Endothelial cell of umbilical vein (primary cell): ENCODE data around the gene SLC41A3.

Experiments
- EZH2 ChIP-seq: IDR thresholded peaks from 2 replicates; pipeline ENCODE4 v1.6.1; 2012; ENCODE audit warnings: borderline replicate concordance, low read depth, mild to moderate bottlenecking, moderate library complexity, low read length, inconsistent platforms; ENCODE audit not compliant: severe bottlenecking
- MAX ChIP-seq: IDR thresholded peaks from 2 replicates; pipeline ENCODE4 v1.6.1; 2011; ENCODE audit not compliant: insufficient read depth, insufficient read length
- POLR2A ChIP-seq: IDR thresholded peaks from 2 replicates; pipeline ENCODE4 v1.6.1; 2012; ENCODE audit warnings: low read depth, mild to moderate bottlenecking, control low read depth, low read length
- POLR2AphosphoS5 ChIP-seq: IDR thresholded peaks from 2 replicates; pipeline ENCODE4 v1.6.1; 2012; ENCODE audit warnings: low read depth, mild to moderate bottlenecking, control low read depth, low read length, moderate library complexity; ENCODE audit not compliant: insufficient read depth
- TF ChIP-seq, protein P1 (sequence below), 2 donors: IDR thresholded peaks; 1 replicate in 1 of 2; 2 replicates in 1 of 2; pipeline ENCODE4 v1.5.1; 2011; ENCODE audit warnings: low read length in 2 of 2, mild to moderate bottlenecking in 2 of 2, moderate library complexity in 2 of 2, control low read depth in 1 of 2, inconsistent platforms in 1 of 2, low read depth in 1 of 2; ENCODE audit not compliant: insufficient read depth in 1 of 2; ENCODE audit errors: extremely low read depth in 1 of 2

- no peak for TF ChIP-seq EZH2
- TF ChIP-seq POLR2A, result no peak
- no peak for TF ChIP-seq POLR2AphosphoS5
- TF ChIP-seq, protein P1, sequence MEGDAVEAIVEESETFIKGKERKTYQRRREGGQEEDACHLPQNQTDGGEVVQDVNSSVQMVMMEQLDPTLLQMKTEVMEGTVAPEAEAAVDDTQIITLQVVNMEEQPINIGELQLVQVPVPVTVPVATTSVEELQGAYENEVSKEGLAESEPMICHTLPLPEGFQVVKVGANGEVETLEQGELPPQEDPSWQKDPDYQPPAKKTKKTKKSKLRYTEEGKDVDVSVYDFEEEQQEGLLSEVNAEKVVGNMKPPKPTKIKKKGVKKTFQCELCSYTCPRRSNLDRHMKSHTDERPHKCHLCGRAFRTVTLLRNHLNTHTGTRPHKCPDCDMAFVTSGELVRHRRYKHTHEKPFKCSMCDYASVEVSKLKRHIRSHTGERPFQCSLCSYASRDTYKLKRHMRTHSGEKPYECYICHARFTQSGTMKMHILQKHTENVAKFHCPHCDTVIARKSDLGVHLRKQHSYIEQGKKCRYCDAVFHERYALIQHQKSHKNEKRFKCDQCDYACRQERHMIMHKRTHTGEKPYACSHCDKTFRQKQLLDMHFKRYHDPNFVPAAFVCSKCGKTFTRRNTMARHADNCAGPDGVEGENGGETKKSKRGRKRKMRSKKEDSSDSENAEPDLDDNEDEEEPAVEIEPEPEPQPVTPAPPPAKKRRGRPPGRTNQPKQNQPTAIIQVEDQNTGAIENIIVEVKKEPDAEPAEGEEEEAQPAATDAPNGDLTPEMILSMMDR (IDR thresholded peaks at IDR 0.05; ENCODE audit: extremely low read depth in 1 of 2, insufficient read depth in 1 of 2, low read depth in 1 of 2, low read length in 2 of 2), result no peak
- no peak for TF ChIP-seq MAX
Observed at GRCh38 chr3:126127904-126128303, 44.0 kb upstream of the SLC41A3 start.
